Transverse colon (tissue), 4 donors: ENCODE measurements around the gene NOTUM. TPM values are rescaled to one million over a fixed set of nuclear protein-coding genes. Genes with fewer than 3 reads are reported as not detected.

ENCODE experiments used
- DNase-seq: peaks from one replicate; pipeline ENCODE4 v3.0.0-alpha.2; 2019
- H3K27ac ChIP-seq, 4 donors: fragments of 200-600 bp; sonication (generic); 2 replicates each; pipeline ENCODE4 v1.5.1; 2016 to 2018; ENCODE audit warnings: inconsistent platforms in 4 of 4
- H3K27me3 ChIP-seq: fragments of 200-600 bp; sonication (generic); 2 replicates; pipeline ENCODE4 v1.5.1; 2017; ENCODE audit warnings: inconsistent platforms
- H3K36me3 ChIP-seq, 4 donors: fragments of 200-600 bp; sonication (generic); 2 replicates each; pipeline ENCODE4 v1.5.1; 2017 to 2019; ENCODE audit warnings: inconsistent platforms in 4 of 4
- H3K4me1 ChIP-seq, 4 donors: fragments of 200-600 bp; sonication (generic); 2 replicates each; pipeline ENCODE4 v1.5.1; 2017 to 2020; ENCODE audit warnings: inconsistent platforms in 4 of 4
- H3K4me3 ChIP-seq, 4 donors: fragments of 200-600 bp; sonication (generic); 1 replicate in 1 of 4; 2 replicates in 3 of 4; pipeline versions ENCODE4 v1.5.1 to v1.6.1; 2017 to 2019; ENCODE audit warnings: inconsistent platforms in 4 of 4
- H3K9me3 ChIP-seq, 2 donors: fragments of 200-600 bp; sonication (generic); 2 replicates each; pipeline ENCODE4 v1.5.1; 2017 to 2019; ENCODE audit warnings: inconsistent platforms in 2 of 2
- CTCF ChIP-seq, 5 experiments: fragments of 200-600 bp in 3 of 5; fragments of 450-650 bp in 2 of 5; sonication (generic) in 3 of 5; IDR thresholded peaks; 1 replicate in 2 of 5; 2 replicates in 3 of 5; pipeline ENCODE4 v1.5.1; 2016 to 2017; ENCODE audit warnings: antibody characterized with exemption in 5 of 5, inconsistent platforms in 3 of 5, mild to moderate bottlenecking in 2 of 5, moderate library complexity in 1 of 5
- EP300 ChIP-seq: sonication (generic); formaldehyde crosslinking; IDR thresholded peaks from one replicate; pipeline ENCODE4 v1.6.1; 2017; ENCODE audit warnings: antibody characterized with exemption, low read depth
- POLR2A ChIP-seq: fragments of 450-650 bp; IDR thresholded peaks from one replicate; pipeline ENCODE4 v1.6.1; 2016; ENCODE audit warnings: antibody characterized with exemption, mild to moderate bottlenecking, moderate library complexity
- POLR2AphosphoS5 ChIP-seq, 3 donors: sonication (generic); formaldehyde crosslinking; IDR thresholded peaks; one replicate each; pipeline ENCODE4 v1.6.1; 2016; ENCODE audit warnings: antibody characterized with exemption in 3 of 3
- WGBS, 2 donors: methylation state at CpG; one replicate each; pipeline ENCODE4 v1.1.5; 2018; ENCODE audit warnings: low coverage in 1 of 2; 5-methylcytosine and 5-hydroxymethylcytosine counted together
- in situ Hi-C, 4 donors: fragments of 200-750 bp; cut with MboI; loops; one replicate each; pipeline versions ENCODE4 v1.15.0 to v1.15.1; 2017; ENCODE audit warnings: low sequenced_read_pairs in 3 of 4, low pct_ligation_motif_present in 1 of 4, low pct_unique_long_range_greater_than_20kb in 1 of 4
- intact Hi-C: fragments of 100-400 bp; cut with DNase I; formaldehyde crosslinking; loops from one replicate; pipeline ENCODE4 v1.15.1; 2023; ENCODE audit warnings: low total_unique reads
- total RNA-seq, 4 donors: library from RNA; depleted of rRNA; stranded (reverse); fragments of >200 nt; gene quantifications; one replicate each; pipeline ENCODE4 v1.1.0, GENCODE V29; 2016

Gene NOTUM
- total RNA-seq, 4 donors from 2014 or later: not detected

DNA sequence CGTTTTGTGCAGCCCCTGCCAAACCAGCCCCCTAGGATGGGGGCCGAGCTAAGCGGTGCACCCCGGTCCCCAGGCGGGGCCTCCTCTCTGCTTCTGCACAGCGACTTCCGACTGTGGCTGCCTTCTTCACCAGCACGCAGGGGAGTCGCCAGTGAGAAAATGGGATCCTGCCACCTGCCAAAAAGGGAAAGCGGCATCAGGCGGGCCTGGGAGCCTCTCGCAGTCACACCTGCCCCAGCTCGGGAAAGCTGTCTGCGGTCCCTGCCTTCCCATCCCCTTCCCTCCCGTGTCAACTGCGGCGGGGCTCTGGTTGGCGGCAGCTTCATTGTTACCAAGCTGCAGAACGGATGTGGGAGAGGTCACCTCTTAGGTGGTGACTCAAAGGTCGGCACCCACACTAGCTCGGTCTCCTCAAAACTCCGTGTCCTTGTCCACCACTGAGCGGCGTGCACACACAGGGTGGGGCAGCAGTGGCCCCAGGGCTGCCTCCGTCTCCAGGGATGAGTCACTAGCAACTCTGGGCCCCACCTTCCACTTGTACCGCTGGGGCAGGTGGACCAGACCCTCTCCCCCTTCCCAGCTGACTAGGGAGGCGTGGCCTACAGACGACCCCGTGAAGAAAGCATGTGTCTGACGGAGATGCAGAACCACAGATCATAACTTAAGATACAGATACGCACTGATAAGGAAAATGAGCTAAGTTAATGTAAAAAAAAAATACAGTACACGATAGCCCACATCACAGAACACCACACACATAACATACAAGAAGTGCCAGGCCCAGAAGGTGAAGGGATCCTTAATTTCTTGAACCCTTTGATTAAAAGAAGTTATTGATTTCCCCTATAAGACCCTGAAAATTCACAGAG lies 48.3 kb downstream of the NOTUM start:
- in situ Hi-C loops: no loop called here
- no peaks in the 10 kb centered on the region for H3K27me3 ChIP-seq
- intact Hi-C loops: no loop called here
- no peak for TF ChIP-seq CTCF (IDR thresholded peaks at IDR 0.05)
- no peak for TF ChIP-seq EP300
- no peak for TF ChIP-seq POLR2AphosphoS5 (IDR thresholded peaks at IDR 0.05)
- no peak for TF ChIP-seq POLR2A
- H3K36me3 ChIP-seq: peaks cover 0 to 26% (median 10%) of the 10 kb centered on the region in 4 donors
- no peak overlapping the region for H3K27ac ChIP-seq
- no peak overlapping the region for H3K4me3 ChIP-seq
- no peak for DNase-seq
- 87 to 93% methylated on average over 3 to 32 of the region's 32 CpGs for WGBS, 2 donors
- H3K9me3 ChIP-seq: no peaks in the 10 kb centered on the region
- H3K4me1 ChIP-seq: peaks cover 16 to 36% (median 24%) of the 10 kb centered on the region in 4 donors

GRCh38 chr17:81911969-81912368 lies 49.0 kb downstream of the NOTUM start:
- Histone ChIP-seq H3K36me3 (peaks cover 0 to 26% (median 10%) of the 10 kb centered on the region in 4 donors), H3K4me1 (peaks cover 14 to 30% (median 19%) of the 10 kb centered on the region in 4 donors), H3K27me3 (no peaks in the 10 kb centered on the region), H3K4me3 (peak overlapping the region in 1 of 4 donors; percentile 27), H3K9me3 (no peaks in the 10 kb centered on the region), H3K27ac (peak overlapping the region; percentile 57 to 74 (median 72))
- DNase-seq: no peak
- WGBS, 2 donors: 89% methylated on average over 19 of the region's 19 CpGs; no CpG with 5 or more reads in 1 of the 2 donors
- in situ Hi-C loops (no loop called here), intact Hi-C loops (no loop called here)
- no peak for TF ChIP-seq CTCF (IDR thresholded peaks at IDR 0.05)

DNA sequence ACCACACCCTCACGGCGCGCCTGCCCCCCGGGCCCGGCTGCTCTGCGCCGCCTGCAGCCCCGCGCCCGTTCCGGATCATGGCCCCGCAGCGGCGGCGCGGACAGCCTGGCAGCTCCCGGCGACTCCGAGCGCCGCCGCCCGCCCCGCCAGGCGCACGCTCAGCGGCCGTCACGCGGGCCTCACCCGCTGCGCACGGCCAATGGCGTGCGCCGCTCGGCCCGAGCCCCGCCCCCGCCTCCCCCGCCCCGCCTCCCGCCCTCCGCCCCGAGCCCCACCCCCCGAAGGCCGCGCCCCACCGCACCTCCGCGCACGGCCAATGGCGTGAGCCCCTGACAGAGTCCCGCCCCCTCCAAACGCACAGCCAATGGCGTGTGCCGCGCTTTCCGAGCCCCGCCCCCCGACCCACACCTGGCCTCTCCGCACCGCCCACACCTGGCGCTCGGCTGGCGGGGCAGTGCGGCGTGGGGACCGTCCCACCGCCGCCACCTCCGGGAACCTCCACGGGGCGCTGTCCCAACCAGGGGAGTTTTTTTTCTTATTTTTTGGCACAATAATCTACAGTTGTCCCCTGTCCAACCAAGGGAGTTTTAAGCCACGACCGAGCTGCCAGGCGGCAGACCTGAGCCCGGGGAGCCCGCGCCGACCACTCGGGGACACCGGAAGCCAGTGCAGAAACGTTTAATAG lies 49.6 kb downstream of the NOTUM start, which contains the start of gene PCYT2:
Gene PCYT2, minus strand, starts transcription at position 123 of the 685 bp plus-strand sequence. Its CDS starts 44 bp downstream, at position 79.
- H3K4me1 ChIP-seq: peaks cover 10 to 25% (median 13%) of the 10 kb centered on the region in 4 donors
- peaks cover 0 to 26% (median 10%) of the 10 kb centered on the region in 4 donors for H3K36me3 ChIP-seq
- no peaks in the 10 kb centered on the region for H3K27me3 ChIP-seq
- TF ChIP-seq POLR2AphosphoS5 (IDR thresholded peaks at IDR 0.05) (peak in 2 of 3 donors; percentile 2 to 33), CTCF (IDR thresholded peaks at IDR 0.05) (peak in 3 of 5 experiments; percentile 10 to 41 (median 31)), POLR2A (no peak)
- H3K27ac ChIP-seq: peak within 1 kb of the TSS; percentile 81 to 90 (median 86)
- WGBS, 2 donors: 28% methylated on average over 14 of the region's 84 CpGs; no CpG with 5 or more reads in 1 of the 2 donors
- no peaks in the 10 kb centered on the region for H3K9me3 ChIP-seq
- peak; percentile 96 for DNase-seq
- in situ Hi-C loops: no loop called here
- peak within 1 kb of the TSS; percentile 71 to 90 (median 79) for H3K4me3 ChIP-seq
- intact Hi-C loops: no loop called here

DNA sequence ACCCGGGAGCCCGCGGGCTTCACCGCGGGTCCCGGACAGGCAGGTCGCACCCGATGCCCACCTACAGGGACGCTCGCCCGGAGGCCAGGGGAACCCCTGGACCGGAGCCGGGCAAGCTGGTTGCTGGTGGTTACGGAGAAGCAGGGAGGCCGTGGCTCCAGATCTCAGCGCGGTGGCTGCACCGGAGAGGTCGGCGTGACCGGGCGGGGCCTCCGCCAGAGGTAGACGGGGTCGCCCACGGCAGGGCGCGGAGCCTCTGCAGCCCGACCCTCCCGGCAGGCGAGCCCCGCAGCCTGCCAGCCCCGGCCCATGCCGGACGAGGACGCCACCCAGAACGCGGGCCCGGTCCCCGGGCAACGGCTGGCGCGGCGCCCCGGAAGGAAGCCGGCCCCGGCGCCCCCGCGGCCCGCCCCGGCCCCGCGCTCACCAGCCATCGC lies 50.1 kb downstream of the NOTUM start:
- DNase-seq: peak; percentile 36
- TF ChIP-seq POLR2AphosphoS5 (IDR thresholded peaks at IDR 0.05) (no peak), EP300 (no peak), CTCF (IDR thresholded peaks at IDR 0.05) (no peak), POLR2A (no peak)

More for the DNA sequence above, 50.1 kb downstream of the NOTUM start:
- Histone ChIP-seq H3K9me3 (no peaks in the 10 kb centered on the region), H3K27me3 (no peaks in the 10 kb centered on the region), H3K4me1 (peaks cover 10 to 19% (median 13%) of the 10 kb centered on the region in 4 donors), H3K36me3 (peaks cover 0 to 26% (median 10%) of the 10 kb centered on the region in 4 donors), H3K4me3 (peak overlapping the region; percentile 71 to 90 (median 79)), H3K27ac (peak overlapping the region; percentile 81 to 90 (median 86))
- in situ Hi-C loops: no loop called here
- WGBS, 2 donors: 0% methylated on average over 26 of the region's 55 CpGs; no CpG with 5 or more reads in 1 of the 2 donors
- intact Hi-C loops: no loop called here
